SK-N-SH (cell line): ENCODE data around the gene LMF1. TPM values are rescaled to one million over a fixed set of nuclear protein-coding genes. Genes with fewer than 3 reads are reported as not detected.

Experiments used
- CTCF ChIA-PET: fragments of 300-600, 350-600 bp; formaldehyde crosslinking; extraction: SDS; loops from one replicate; lab custom pipeline; 2021; lab: Yijun Ruan, JAX
- POLR2A ChIA-PET: fragments of 350-600 bp; sonication (Branson Sonifier 250); formaldehyde crosslinking; extraction: SDS; loops from one replicate; lab custom pipeline; 2020; ENCODE audit warnings: antibody characterized with exemption, inconsistent platforms; lab: Yijun Ruan, JAX
- DNase-seq: peaks from one replicate; pipeline ENCODE4 v3.0.0; 2012
- H2AFZ ChIP-seq: fragments of 200-600 bp; sonication (generic); 2 replicates; pipeline ENCODE4 v1.8.1; 2016; ENCODE audit warnings: antibody characterized with exemption, mild to moderate bottlenecking, low read depth
- H3F3A ChIP-seq: fragments of 200-600 bp; sonication (generic); replicated peaks from 2 replicates; pipeline ENCODE3; 2016; ENCODE audit warnings: antibody characterized with exemption, mild to moderate bottlenecking; ENCODE audit not compliant: insufficient read depth
- H3K27ac ChIP-seq, 2 experiments: fragments of 200-500 bp in 1 of 2; fragments of 200-600 bp in 1 of 2; sonication (Bioruptor generic) in 1 of 2; sonication (generic), shearing (Covaris generic) in 1 of 2; 2 replicates each; pipeline versions ENCODE4 v1.5.1 to v1.6.1; 2014 to 2016; ENCODE audit warnings: low read depth in 2 of 2, inconsistent platforms in 1 of 2, low read length in 1 of 2, mild to moderate bottlenecking in 1 of 2, mixed read lengths in 1 of 2
- H3K27me3 ChIP-seq: fragments of 200-600 bp; sonication (generic), shearing (Covaris generic); 2 replicates; pipeline ENCODE4 v1.6.1; 2016; ENCODE audit warnings: mixed run types; ENCODE audit not compliant: insufficient read depth
- H3K36me3 ChIP-seq, 2 experiments: fragments of 200-500 bp in 1 of 2; fragments of 200-600 bp in 1 of 2; sonication (Bioruptor generic) in 1 of 2; sonication (generic) in 1 of 2; replicated peaks in 1 of 2; 2 replicates each; pipeline versions ENCODE3 to v1.5.1; 2014 to 2016; ENCODE audit warnings: low read length in 1 of 2, mild to moderate bottlenecking in 1 of 2; ENCODE audit not compliant: insufficient read depth in 2 of 2, control insufficient read depth in 1 of 2
- H3K4me1 ChIP-seq, 2 experiments: fragments of 200-500 bp in 1 of 2; fragments of 200-600 bp in 1 of 2; sonication (Bioruptor generic) in 1 of 2; sonication (generic), shearing (Covaris generic) in 1 of 2; 2 replicates each; pipeline versions ENCODE4 v1.5.1 to v1.6.1; 2014 to 2016; ENCODE audit warnings: low read depth in 1 of 2, low read length in 1 of 2, mixed run types in 1 of 2; ENCODE audit not compliant: insufficient read depth in 2 of 2, control insufficient read depth in 1 of 2
- H3K4me2 ChIP-seq: fragments of 200-600 bp; sonication (generic), shearing (Covaris generic); 2 replicates; pipeline ENCODE4 v1.6.1; 2017; ENCODE audit warnings: mixed run types
- H3K4me3 ChIP-seq, 2 experiments: fragments of 200-500 bp in 1 of 2; fragments of 200-600 bp in 1 of 2; sonication (Bioruptor generic) in 1 of 2; sonication (generic), shearing (Covaris generic) in 1 of 2; 2 replicates each; pipeline versions ENCODE4 v1.5.1 to v1.8.1; 2014 to 2016; ENCODE audit warnings: low read depth in 2 of 2, inconsistent platforms in 1 of 2, low read length in 1 of 2, mild to moderate bottlenecking in 1 of 2, mixed read lengths in 1 of 2, moderate library complexity in 1 of 2
- H3K79me2 ChIP-seq: fragments of 200-600 bp; sonication (generic); 2 replicates; pipeline ENCODE4 v1.8.1; 2017; ENCODE audit warnings: mild to moderate bottlenecking; ENCODE audit not compliant: insufficient read depth
- H3K9ac ChIP-seq: fragments of 200-600 bp; sonication (generic); 2 replicates; pipeline ENCODE4 v1.6.1; 2017; ENCODE audit warnings: mixed run types
- H3K9me2 ChIP-seq: fragments of 200-600 bp; sonication (generic); 2 replicates; pipeline ENCODE4 v1.6.1; 2017; ENCODE audit warnings: mixed run types
- H3K9me3 ChIP-seq: fragments of 200-600 bp; sonication (generic); 2 replicates; pipeline ENCODE4 v1.6.1; 2017; ENCODE audit warnings: mixed run types, mild to moderate bottlenecking, moderate library complexity
- H4K20me1 ChIP-seq: fragments of 200-600 bp; sonication (generic); 2 replicates; pipeline ENCODE4 v1.6.1; 2017; ENCODE audit warnings: mild to moderate bottlenecking, mixed run types; ENCODE audit not compliant: insufficient read depth
- CHD2 ChIP-seq: fragments of 150-350 bp; IDR thresholded peaks from 2 replicates; pipeline ENCODE4 v1.6.1; 2018; ENCODE audit warnings: low read length; ENCODE audit not compliant: partially characterized antibody
- ELF1 ChIP-seq: IDR thresholded peaks from 2 replicates; pipeline ENCODE4 v1.4.0; 2012
- GABPA ChIP-seq: IDR thresholded peaks from 2 replicates; pipeline ENCODE4 v1.4.0; 2012; ENCODE audit warnings: low read depth, mild to moderate bottlenecking
- MEF2A ChIP-seq: IDR thresholded peaks from 2 replicates; pipeline ENCODE4 v1.4.0; 2012; ENCODE audit warnings: low read depth, borderline replicate concordance
- MXI1 ChIP-seq: IDR thresholded peaks from 2 replicates; pipeline ENCODE4 v1.6.1; 2012; ENCODE audit warnings: mild to moderate bottlenecking, low read depth, low read length, improper control_type of control experiment
- NRF1 ChIP-seq: IDR thresholded peaks from 2 replicates; pipeline ENCODE4 v1.6.1; 2012; ENCODE audit warnings: low read depth, mild to moderate bottlenecking, low read length
- POLR2AphosphoS5 ChIP-seq: IDR thresholded peaks from 2 replicates; pipeline ENCODE4 v1.6.1; 2012; ENCODE audit warnings: low read depth, low read length
- RCOR1 ChIP-seq: fragments of 150-350 bp; IDR thresholded peaks from 2 replicates; pipeline ENCODE4 v1.6.1; 2017; ENCODE audit warnings: antibody characterized with exemption, low read length
- SIN3A ChIP-seq: IDR thresholded peaks from 2 replicates; pipeline ENCODE4 v1.6.1; 2012; ENCODE audit warnings: low read depth, mild to moderate bottlenecking, low read length, moderate library complexity, borderline replicate concordance
- TAF1 ChIP-seq: IDR thresholded peaks from 2 replicates; pipeline ENCODE4 v1.6.1; 2012; ENCODE audit warnings: low read depth, mild to moderate bottlenecking, low read length, moderate library complexity, borderline replicate concordance
- TCF12 ChIP-seq: IDR thresholded peaks from 2 replicates; pipeline ENCODE4 v1.4.0; 2012
- YY1 ChIP-seq: IDR thresholded peaks from 2 replicates; pipeline ENCODE4 v1.4.0; 2012; ENCODE audit warnings: low read depth, mild to moderate bottlenecking
- WGBS: methylation state at CpG from one replicate; pipeline ENCODE4 v1.1.6; 2017; ENCODE audit warnings: low lambda C conversion rate; 5-methylcytosine and 5-hydroxymethylcytosine counted together
- polyA plus RNA-seq, 3 experiments: library from polyadenylated mRNA; depleted of rRNA; stranded (reverse); fragments of >200 nt; gene quantifications; 2 replicates each; pipeline ENCODE4 v1.2.3, GENCODE V29; 2012
- TF ChIP-seq, protein P1 (sequence below): IDR thresholded peaks from 2 replicates; pipeline ENCODE4 v1.4.0; 2012; ENCODE audit warnings: low read depth
- TF ChIP-seq, protein P2 (sequence below): IDR thresholded peaks from 2 replicates; pipeline ENCODE4; 2012
- TF ChIP-seq, protein P3 (sequence below): IDR thresholded peaks from 2 replicates; pipeline ENCODE4 v1.4.0; 2012; ENCODE audit warnings: low read depth, borderline replicate concordance
- TF ChIP-seq, protein P4 (sequence below): fragments of 150-350 bp; IDR thresholded peaks from 2 replicates; pipeline ENCODE4 v1.6.1; 2016; ENCODE audit warnings: mild to moderate bottlenecking, low read depth, low read length
- TF ChIP-seq, protein P5 (sequence below): IDR thresholded peaks from 2 replicates; pipeline ENCODE4 v1.6.1; 2012; ENCODE audit warnings: mild to moderate bottlenecking, low read depth, low read length, moderate library complexity

The LMF1 gene
- polyA plus RNA-seq, 1 of the 3 experiments (the other 2 are of a cell fraction), result 5.7 TPM

DNA sequence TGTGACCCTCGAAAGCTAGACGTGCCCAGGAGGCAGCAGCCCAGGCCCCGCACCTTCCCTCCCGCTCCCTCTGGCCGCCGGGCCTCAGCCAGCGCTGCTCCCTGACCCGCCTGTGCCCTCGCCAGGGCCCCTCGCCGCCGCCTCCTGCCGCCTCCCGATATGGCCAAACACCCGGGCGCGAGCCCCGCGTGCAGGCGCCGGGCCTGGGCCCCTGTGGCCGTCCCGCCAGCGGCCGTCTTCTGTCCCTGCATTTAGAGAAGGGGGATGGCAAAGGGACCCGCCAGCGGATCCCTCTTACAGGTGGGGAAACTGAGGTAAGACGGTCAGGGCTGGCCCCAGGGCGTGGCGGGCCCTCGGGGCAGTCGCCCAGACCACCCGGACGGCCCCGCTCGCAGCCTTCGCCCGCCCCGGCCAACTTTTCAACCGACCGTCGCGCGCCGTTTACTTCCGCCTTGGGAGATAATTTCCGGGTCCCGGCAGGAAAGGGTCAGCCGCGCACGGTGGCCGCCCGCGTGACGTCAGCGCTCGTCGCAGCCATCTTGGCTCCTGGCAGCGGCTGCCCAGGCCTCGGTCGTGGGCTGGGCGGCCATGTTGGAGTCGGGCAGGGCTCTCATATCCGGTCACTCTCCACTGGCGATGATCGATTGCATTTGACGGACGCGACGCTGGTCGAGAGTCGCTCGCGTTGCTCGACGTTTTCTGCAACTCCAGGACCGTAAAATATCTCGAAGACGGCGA, 163.3 kb downstream of the LMF1 start:
- 37% methylated on average over 18 of the region's 80 CpGs for WGBS
- no peaks in the 10 kb centered on the region for H4K20me1 ChIP-seq
- H3F3A ChIP-seq, result no peaks in the 10 kb centered on the region
- POLR2A ChIA-PET, result no interaction called here
- H2AFZ ChIP-seq, result peak overlapping the region; percentile 86
- peaks cover 0 to 18% of the 10 kb centered on the region in 2 experiments; a peak in 1 of 4 replicates for H3K4me1 ChIP-seq
- peak; percentile 99 for DNase-seq
- peaks cover 4% of the 10 kb centered on the region for H3K79me2 ChIP-seq
- no peaks in the 10 kb centered on the region for H3K36me3 ChIP-seq
- H3K27me3 ChIP-seq, result no peaks in the 10 kb centered on the region
- H3K9me2 ChIP-seq, result no peaks in the 10 kb centered on the region
- CTCF ChIA-PET, result interaction anchor here (1.5 kb wide), 1 partner anchor 250 kb away, joined by 4 read pairs; no protein-coding TSS in a partner anchor
- H3K27ac ChIP-seq, result peak overlapping the region; percentile 71 to 80
- H3K9me3 ChIP-seq, result no peaks in the 10 kb centered on the region
- peak overlapping the region; percentile 83 for H3K4me2 ChIP-seq
- TF ChIP-seq, protein P1, sequence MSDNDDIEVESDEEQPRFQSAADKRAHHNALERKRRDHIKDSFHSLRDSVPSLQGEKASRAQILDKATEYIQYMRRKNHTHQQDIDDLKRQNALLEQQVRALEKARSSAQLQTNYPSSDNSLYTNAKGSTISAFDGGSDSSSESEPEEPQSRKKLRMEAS, result peak; percentile 94
- TF ChIP-seq POLR2AphosphoS5 (peak; percentile 81), MEF2A (no peak), YY1 (peak; percentile 99), ELF1 (peak; percentile 95), TCF12 (0 out of 2 replicates have a peak, but pooled peaks have one; percentile 7), SIN3A (peak; percentile 59; the same call in 1 of the 2 replicates), TAF1 (peak; percentile 90), CHD2 (peak; percentile 56), NRF1 (peak; percentile 81), MXI1 (no peak; the same call in 1 of the 2 replicates), GABPA (peak; percentile 94), RCOR1 (no peak)
- TF ChIP-seq, protein P2, sequence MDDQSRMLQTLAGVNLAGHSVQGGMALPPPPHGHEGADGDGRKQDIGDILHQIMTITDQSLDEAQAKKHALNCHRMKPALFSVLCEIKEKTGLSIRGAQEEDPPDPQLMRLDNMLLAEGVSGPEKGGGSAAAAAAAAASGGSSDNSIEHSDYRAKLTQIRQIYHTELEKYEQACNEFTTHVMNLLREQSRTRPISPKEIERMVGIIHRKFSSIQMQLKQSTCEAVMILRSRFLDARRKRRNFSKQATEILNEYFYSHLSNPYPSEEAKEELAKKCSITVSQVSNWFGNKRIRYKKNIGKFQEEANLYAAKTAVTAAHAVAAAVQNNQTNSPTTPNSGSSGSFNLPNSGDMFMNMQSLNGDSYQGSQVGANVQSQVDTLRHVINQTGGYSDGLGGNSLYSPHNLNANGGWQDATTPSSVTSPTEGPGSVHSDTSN, result peak; percentile 92
- TF ChIP-seq, protein P3, sequence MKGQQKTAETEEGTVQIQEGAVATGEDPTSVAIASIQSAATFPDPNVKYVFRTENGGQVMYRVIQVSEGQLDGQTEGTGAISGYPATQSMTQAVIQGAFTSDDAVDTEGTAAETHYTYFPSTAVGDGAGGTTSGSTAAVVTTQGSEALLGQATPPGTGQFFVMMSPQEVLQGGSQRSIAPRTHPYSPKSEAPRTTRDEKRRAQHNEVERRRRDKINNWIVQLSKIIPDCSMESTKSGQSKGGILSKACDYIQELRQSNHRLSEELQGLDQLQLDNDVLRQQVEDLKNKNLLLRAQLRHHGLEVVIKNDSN, result 0 out of 2 replicates have a peak, but pooled peaks have one; percentile 6
- TF ChIP-seq, protein P4, sequence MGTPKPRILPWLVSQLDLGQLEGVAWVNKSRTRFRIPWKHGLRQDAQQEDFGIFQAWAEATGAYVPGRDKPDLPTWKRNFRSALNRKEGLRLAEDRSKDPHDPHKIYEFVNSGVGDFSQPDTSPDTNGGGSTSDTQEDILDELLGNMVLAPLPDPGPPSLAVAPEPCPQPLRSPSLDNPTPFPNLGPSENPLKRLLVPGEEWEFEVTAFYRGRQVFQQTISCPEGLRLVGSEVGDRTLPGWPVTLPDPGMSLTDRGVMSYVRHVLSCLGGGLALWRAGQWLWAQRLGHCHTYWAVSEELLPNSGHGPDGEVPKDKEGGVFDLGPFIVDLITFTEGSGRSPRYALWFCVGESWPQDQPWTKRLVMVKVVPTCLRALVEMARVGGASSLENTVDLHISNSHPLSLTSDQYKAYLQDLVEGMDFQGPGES, result no peak
- TF ChIP-seq, protein P5, sequence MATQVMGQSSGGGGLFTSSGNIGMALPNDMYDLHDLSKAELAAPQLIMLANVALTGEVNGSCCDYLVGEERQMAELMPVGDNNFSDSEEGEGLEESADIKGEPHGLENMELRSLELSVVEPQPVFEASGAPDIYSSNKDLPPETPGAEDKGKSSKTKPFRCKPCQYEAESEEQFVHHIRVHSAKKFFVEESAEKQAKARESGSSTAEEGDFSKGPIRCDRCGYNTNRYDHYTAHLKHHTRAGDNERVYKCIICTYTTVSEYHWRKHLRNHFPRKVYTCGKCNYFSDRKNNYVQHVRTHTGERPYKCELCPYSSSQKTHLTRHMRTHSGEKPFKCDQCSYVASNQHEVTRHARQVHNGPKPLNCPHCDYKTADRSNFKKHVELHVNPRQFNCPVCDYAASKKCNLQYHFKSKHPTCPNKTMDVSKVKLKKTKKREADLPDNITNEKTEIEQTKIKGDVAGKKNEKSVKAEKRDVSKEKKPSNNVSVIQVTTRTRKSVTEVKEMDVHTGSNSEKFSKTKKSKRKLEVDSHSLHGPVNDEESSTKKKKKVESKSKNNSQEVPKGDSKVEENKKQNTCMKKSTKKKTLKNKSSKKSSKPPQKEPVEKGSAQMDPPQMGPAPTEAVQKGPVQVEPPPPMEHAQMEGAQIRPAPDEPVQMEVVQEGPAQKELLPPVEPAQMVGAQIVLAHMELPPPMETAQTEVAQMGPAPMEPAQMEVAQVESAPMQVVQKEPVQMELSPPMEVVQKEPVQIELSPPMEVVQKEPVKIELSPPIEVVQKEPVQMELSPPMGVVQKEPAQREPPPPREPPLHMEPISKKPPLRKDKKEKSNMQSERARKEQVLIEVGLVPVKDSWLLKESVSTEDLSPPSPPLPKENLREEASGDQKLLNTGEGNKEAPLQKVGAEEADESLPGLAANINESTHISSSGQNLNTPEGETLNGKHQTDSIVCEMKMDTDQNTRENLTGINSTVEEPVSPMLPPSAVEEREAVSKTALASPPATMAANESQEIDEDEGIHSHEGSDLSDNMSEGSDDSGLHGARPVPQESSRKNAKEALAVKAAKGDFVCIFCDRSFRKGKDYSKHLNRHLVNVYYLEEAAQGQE, result 0 out of 2 replicates have a peak, but pooled peaks have one; percentile 4
- H3K9ac ChIP-seq, result peak overlapping the region; percentile 84
- peak overlapping the region; percentile 82 to 94 for H3K4me3 ChIP-seq
